ENCODE measurements around the gene FHOD3. TPM values are rescaled to one million over a fixed set of nuclear protein-coding genes. Genes with fewer than 3 reads are reported as not detected.
"Not testable (repeated sequence)": the region's sequence is repeated elsewhere in the genome, so short reads cannot be mapped to it uniquely, and the experiment has no call there.

The FHOD3 gene
- polyA plus RNA-seq, 3 donors = 0.89 to 7.6 (median 2.9) TPM

DNA sequence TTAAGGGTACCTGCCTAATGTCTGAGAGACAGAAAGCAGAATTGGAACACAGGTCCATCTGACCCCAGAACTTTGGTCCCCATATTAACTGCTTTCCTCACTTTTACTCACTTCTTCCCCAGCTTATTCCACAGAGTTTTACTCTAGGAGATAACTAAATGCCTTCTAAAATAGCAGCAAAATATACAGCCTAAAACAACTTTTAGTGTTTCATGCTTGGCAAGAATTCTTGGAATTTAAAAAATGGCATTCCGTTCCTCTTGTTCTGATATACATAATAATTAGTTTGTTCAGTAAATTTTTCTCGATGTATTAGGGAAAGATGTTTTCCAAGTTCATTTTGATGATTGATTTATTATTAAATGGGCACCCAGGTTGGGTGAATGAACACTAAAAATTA, 151.9 kb downstream of the FHOD3 start:
- no peak overlapping the region for H3K27ac ChIP-seq (ENCODE audit: low read depth, low read length)
- 52 to 60% (median 58%) methylated on average over 2 of the region's 2 CpGs for WGBS, 3 donors

- H3K27ac ChIP-seq (ENCODE audit: low read depth, low read length) = no peak overlapping the region
- WGBS, 3 donors = 71 to 86% (median 73%) methylated on average over 6 of the region's 6 CpGs
Measured at GRCh38 chr18:36450264-36450663, 152.8 kb downstream of the FHOD3 start.

GRCh38 chr18:36451454-36452251, 154.1 kb downstream of the FHOD3 start:
- no peak overlapping the region for H3K27ac ChIP-seq (ENCODE audit: low read depth, low read length)
- WGBS, 3 donors = 86 to 92% (median 88%) methylated on average over 15 of the region's 15 CpGs

DNA sequence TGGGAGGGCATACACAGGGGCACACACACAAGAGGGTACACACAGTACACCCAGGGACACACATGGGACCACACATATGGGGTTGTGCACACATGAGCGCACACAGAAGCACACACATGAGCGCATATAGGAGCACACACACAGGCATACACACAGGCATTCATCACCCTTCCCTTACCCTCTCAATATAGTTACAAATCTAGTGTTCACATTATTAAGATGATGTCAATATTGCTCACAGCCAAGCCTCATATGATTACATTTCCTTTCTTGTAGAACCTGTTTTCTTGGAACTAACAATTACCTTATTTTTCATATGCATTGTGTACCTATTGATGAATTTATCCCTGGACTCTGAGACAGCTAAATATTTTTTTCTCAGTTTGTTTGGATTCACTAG, 156.7 kb downstream of the FHOD3 start:
- 91 to 96% (median 94%) methylated on average over 2 of the region's 2 CpGs for WGBS, 3 donors
- no peak overlapping the region for H3K27ac ChIP-seq (ENCODE audit: low read depth, low read length)

GRCh38 chr18:36454848-36455458, 157.4 kb downstream of the FHOD3 start:
- 33 to 64% (median 62%) methylated on average over 4 of the region's 4 CpGs for WGBS, 3 donors
- no peak overlapping the region for H3K27ac ChIP-seq (ENCODE audit: low read depth, low read length)

- WGBS, 3 donors = 82 to 93% (median 90%) methylated on average over 4 of the region's 4 CpGs
- H3K27ac ChIP-seq (ENCODE audit: low read depth, low read length) = no peak overlapping the region
Measured at GRCh38 chr18:36455931-36456330, 158.4 kb downstream of the FHOD3 start.

- 74 to 100% (median 81%) methylated on average over 1 of the region's 1 CpG for WGBS, 3 donors
- no peak overlapping the region for H3K27ac ChIP-seq (ENCODE audit: low read depth, low read length)
Measured at GRCh38 chr18:36456622-36457021, 159.1 kb downstream of the FHOD3 start.

- H3K27ac ChIP-seq (ENCODE audit: low read depth, low read length) = no peak overlapping the region
- 72 to 83% (median 77%) methylated on average over 1 of the region's 1 CpG for WGBS, 3 donors
Measured at GRCh38 chr18:36457683-36458082, 160.2 kb downstream of the FHOD3 start.

DNA sequence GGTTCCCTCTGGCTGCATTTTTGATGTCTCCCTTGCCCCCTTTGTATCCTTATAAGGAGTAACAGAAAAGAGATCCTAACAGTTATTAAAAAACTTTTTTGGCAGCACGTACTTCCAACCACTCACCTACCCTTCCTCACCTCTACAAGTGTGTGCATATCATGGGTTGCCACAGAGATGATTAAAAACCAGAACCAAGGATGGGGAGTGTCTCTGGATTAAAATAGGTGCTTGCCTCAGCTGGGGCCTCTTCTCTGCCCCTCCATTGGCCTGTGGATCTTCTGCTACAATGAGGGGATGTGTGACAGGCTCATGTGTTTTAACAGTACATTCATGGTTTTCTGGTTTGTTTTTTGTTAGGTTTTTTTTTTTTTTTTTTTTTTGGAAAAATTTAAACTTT, 160.8 kb downstream of the FHOD3 start:
- no peak overlapping the region for H3K27ac ChIP-seq (ENCODE audit: low read depth, low read length)
- 58 to 92% (median 70%) methylated on average over 1 of the region's 1 CpG for WGBS, 3 donors

- H3K27ac ChIP-seq (ENCODE audit: low read depth, low read length) = no peak overlapping the region
- WGBS, 3 donors = 79 to 98% (median 92%) methylated on average over 4 of the region's 4 CpGs
Measured at GRCh38 chr18:36459203-36459602, 161.7 kb downstream of the FHOD3 start.

GRCh38 chr18:36459786-36460185, 162.3 kb downstream of the FHOD3 start:
- 75 to 88% (median 76%) methylated on average over 3 of the region's 3 CpGs for WGBS, 3 donors

DNA sequence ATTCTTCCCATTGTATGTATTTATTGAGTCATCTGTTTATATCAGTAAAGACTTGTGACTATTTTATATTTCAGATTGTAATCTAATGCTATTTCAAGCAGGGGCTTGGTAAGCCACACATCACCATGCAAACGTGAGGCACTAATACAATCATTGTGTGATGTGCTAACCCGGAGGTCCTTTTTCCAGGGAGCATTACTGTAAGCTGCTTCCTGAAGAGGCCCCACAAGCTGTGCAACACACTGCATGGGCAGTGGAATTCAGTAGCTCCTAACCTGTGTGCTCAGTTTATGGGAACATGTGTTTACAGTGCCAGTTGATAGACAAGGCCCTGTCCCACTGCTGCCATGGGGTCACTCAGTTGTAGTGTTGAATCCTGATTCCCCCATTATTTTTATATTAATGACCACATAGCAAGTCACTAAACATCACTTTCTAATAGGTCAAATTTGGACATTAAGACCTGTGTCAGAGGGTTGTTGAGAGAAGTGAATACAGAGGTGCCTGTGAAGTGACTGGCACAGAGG, 162.9 kb downstream of the FHOD3 start:
- no peak overlapping the region for H3K27ac ChIP-seq (ENCODE audit: low read depth, low read length)
- whole genome bisulfite sequencing, 3 donors = 71 to 84% (median 80%) methylated on average over 2 of the region's 2 CpGs

More at GRCh38 chr18:36459786-36460185, 162.3 kb downstream of the FHOD3 start:
- no peak overlapping the region for H3K27ac ChIP-seq (ENCODE audit: low read depth, low read length)

- H3K27ac ChIP-seq (ENCODE audit: low read depth, low read length) = no peak overlapping the region
- WGBS, 3 donors = 64 to 83% (median 77%) methylated on average over 3 of the region's 3 CpGs
Measured at GRCh38 chr18:36460854-36461253, 163.3 kb downstream of the FHOD3 start.

GRCh38 chr18:36461551-36461987, 164.1 kb downstream of the FHOD3 start:
- no peak overlapping the region for H3K27ac ChIP-seq (ENCODE audit: low read depth, low read length)

GRCh38 chr18:36463516-36463915, 166.0 kb downstream of the FHOD3 start:
- 94 to 97% (median 96%) methylated on average over 5 of the region's 5 CpGs for WGBS, 3 donors
- not testable (repeated sequence) for H3K27ac ChIP-seq (ENCODE audit: low read depth, low read length)

More at GRCh38 chr18:36461551-36461987, 164.1 kb downstream of the FHOD3 start:
- 89 to 97% (median 90%) methylated on average over 1 of the region's 1 CpG for WGBS, 3 donors

DNA sequence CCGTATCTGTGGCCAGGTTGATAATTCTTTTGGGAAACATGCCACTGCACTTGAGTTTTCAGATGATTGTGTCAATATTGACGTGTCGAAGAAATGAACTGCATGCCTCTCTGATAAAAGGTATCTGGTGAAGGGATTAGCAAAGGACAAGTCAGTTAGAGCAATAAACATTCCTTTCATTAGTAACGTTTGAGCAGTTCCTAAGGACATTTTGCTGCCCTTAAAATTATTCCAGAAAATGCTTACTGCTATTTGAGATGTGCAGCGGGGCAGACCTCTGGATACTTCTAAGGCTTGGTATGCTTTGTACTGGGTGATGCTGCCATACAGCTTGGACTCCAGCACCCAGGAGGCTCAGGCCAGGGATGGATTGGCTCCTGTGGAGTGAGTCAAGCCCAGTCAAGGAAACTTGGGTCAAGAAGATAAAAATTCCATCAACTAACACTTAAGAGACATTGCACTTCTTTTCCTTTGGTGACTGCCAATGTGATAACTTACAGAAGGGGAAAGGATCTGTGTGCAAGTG, 166.7 kb downstream of the FHOD3 start:
- no peak overlapping the region for H3K27ac ChIP-seq (ENCODE audit: low read depth, low read length)
- 43 to 80% (median 76%) methylated on average over 5 of the region's 5 CpGs for WGBS, 3 donors

- WGBS, 3 donors = 91 to 96% (median 94%) methylated on average over 6 of the region's 6 CpGs
- no peak overlapping the region for H3K27ac ChIP-seq (ENCODE audit: low read depth, low read length)
Measured at GRCh38 chr18:36465276-36465675, 167.8 kb downstream of the FHOD3 start.

DNA sequence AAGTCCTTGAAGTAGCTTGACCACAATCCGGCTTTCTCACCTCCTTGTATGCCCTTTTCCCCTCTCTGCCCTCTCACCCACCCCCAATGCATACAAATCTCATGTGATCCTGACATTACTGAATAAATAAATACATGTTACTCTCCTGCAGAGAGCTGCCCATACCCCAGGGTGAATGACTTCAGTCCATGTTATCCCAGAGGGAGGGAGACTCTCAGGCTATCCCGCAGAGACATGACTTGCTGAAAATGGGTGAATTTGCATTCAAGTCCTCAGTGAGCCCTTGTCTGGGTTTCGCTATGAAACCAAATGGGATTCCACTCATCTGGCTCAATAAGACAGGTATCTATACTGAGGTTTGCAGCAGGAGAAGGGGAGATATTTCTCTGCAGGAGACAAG, 168.5 kb downstream of the FHOD3 start:
- no peak overlapping the region for H3K27ac ChIP-seq (ENCODE audit: low read depth, low read length)
- WGBS, 3 donors = 57 to 80% (median 73%) methylated on average over 3 of the region's 3 CpGs

- no peak overlapping the region for H3K27ac ChIP-seq (ENCODE audit: low read depth, low read length)
- WGBS, 3 donors = 48 to 80% (median 77%) methylated on average over 11 of the region's 11 CpGs
Measured at GRCh38 chr18:36467614-36468013, 170.1 kb downstream of the FHOD3 start.

Measured in adipose tissue (tissue), 3 donors.